NCI-H1436 (cell line): Measurements from ENCODE around the gene PANX2.

Experiments
- DNase-seq: peaks from one replicate; lab custom pipeline; 2025; lab: John Stamatoyannopoulos, UW

PANX2 gene

GRCh38 chr22:50171319-50171964, 911 bp downstream of the PANX2 start:
- no peak for DNase-seq

- DNase-seq = no peak
These were observed 1.5 kb downstream of the PANX2 start for GRCh38 chr22:50171965-50172421.

GRCh38 chr22:50173311-50173982, 2.9 kb downstream of the PANX2 start:
- DNase-seq = no peak

- no peak for DNase-seq
These were observed 3.4 kb downstream of the PANX2 start for GRCh38 chr22:50173983-50174355.

- no peak for DNase-seq
These were observed 4.1 kb downstream of the PANX2 start for GRCh38 chr22:50174382-50175190.

GRCh38 chr22:50175191-50175461, 4.6 kb downstream of the PANX2 start:
- no peak for DNase-seq

GRCh38 chr22:50175921-50176849, 5.7 kb downstream of the PANX2 start:
- no peak for DNase-seq

- no peak for DNase-seq
These were observed 6.5 kb downstream of the PANX2 start for GRCh38 chr22:50176850-50177536.

GRCh38 chr22:50177537-50178470, 7.3 kb downstream of the PANX2 start:
- DNase-seq = no peak

- DNase-seq = no peak
These were observed 7.9 kb downstream of the PANX2 start for GRCh38 chr22:50178471-50178864.

GRCh38 chr22:50178871-50179869, 8.6 kb downstream of the PANX2 start:
- no peak for DNase-seq

GRCh38 chr22:50179937-50180726, 9.6 kb downstream of the PANX2 start:
- DNase-seq = no peak

GRCh38 chr22:50180727-50181521, 10.4 kb downstream of the PANX2 start:
- no peak for DNase-seq

GRCh38 chr22:50182176-50183081, 11.9 kb downstream of the PANX2 start:
- no peak for DNase-seq

GRCh38 chr22:50183141-50183971, 12.8 kb downstream of the PANX2 start:
- DNase-seq = no peak
